HFFc6 (cell line): Measurements from ENCODE around the gene CCDC92. TPM values are rescaled to one million over a fixed set of nuclear protein-coding genes. Genes with fewer than 3 reads are reported as not detected.
"Not testable (repeated sequence)": the region's sequence is repeated elsewhere in the genome, so short reads cannot be mapped to it uniquely, and the experiment has no call there.

Experiments
- DNase-seq: peaks from one replicate; pipeline ENCODE4 v3.0.0-alpha.2; 2018
- H3K27ac Mint-ChIP-seq: 2 replicates; pipeline ENCODE4 v1.8.0; 2020; ENCODE audit warnings: mild to moderate bottlenecking, mixed read lengths
- H3K27me3 Mint-ChIP-seq: 2 replicates; pipeline ENCODE4 v1.8.0; 2021; ENCODE audit warnings: mild to moderate bottlenecking, moderate library complexity, mixed read lengths; ENCODE audit not compliant: insufficient read depth
- H3K36me3 Mint-ChIP-seq: 2 replicates; pipeline ENCODE4 v1.8.0; 2021; ENCODE audit warnings: low read depth, mixed read lengths
- H3K4me1 Mint-ChIP-seq: 2 replicates; pipeline ENCODE4 v1.8.0; 2020; ENCODE audit warnings: low read depth, mixed read lengths
- H3K4me3 Mint-ChIP-seq: 2 replicates; pipeline ENCODE4 v1.8.0; 2020; ENCODE audit warnings: mild to moderate bottlenecking, moderate library complexity, mixed read lengths
- H3K9me3 Mint-ChIP-seq: 2 replicates; pipeline ENCODE4 v1.8.0; 2020; ENCODE audit warnings: mild to moderate bottlenecking, mixed read lengths
- total RNA-seq, 6 experiments: library from RNA; stranded (reverse); fragmentation: NEBNext Ultra II Directional; extraction: Animal tissue kit (Norgen Biotek cat#: 25700); gene quantifications; 2 replicates in 1 of 6; 3 replicates in 5 of 6; pipeline ENCODE4 v1.2.3, GENCODE V29; 2021
- TF ChIP-seq, protein P1 (sequence below): fragments of 200-600 bp; sonication (generic); IDR thresholded peaks from 2 replicates; pipeline ENCODE4 v1.5.0; 2021; ENCODE audit warnings: antibody characterized with exemption, mild to moderate bottlenecking

CCDC92 gene
- total RNA-seq, 6 experiments from 2014 or later: 48.3 to 55.1 (median 51.6) TPM

- Mint-ChIP-seq H3K27me3 (peaks cover 5% of the 10 kb centered on the region), H3K27ac (no peak overlapping the region), H3K36me3 (no peaks in the 10 kb centered on the region), H3K4me3 (no peak overlapping the region), H3K4me1 (peaks cover 23% of the 10 kb centered on the region), H3K9me3 (no peaks in the 10 kb centered on the region)
- TF ChIP-seq, protein P1, sequence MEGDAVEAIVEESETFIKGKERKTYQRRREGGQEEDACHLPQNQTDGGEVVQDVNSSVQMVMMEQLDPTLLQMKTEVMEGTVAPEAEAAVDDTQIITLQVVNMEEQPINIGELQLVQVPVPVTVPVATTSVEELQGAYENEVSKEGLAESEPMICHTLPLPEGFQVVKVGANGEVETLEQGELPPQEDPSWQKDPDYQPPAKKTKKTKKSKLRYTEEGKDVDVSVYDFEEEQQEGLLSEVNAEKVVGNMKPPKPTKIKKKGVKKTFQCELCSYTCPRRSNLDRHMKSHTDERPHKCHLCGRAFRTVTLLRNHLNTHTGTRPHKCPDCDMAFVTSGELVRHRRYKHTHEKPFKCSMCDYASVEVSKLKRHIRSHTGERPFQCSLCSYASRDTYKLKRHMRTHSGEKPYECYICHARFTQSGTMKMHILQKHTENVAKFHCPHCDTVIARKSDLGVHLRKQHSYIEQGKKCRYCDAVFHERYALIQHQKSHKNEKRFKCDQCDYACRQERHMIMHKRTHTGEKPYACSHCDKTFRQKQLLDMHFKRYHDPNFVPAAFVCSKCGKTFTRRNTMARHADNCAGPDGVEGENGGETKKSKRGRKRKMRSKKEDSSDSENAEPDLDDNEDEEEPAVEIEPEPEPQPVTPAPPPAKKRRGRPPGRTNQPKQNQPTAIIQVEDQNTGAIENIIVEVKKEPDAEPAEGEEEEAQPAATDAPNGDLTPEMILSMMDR: no peak
- no peak for DNase-seq
Observed at GRCh38 chr12:123914726-123915333, 57.8 kb downstream of the CCDC92 start.

- Mint-ChIP-seq H3K9me3 (no peaks in the 10 kb centered on the region), H3K27ac (no peak overlapping the region), H3K36me3 (no peaks in the 10 kb centered on the region), H3K4me1 (peaks cover 18% of the 10 kb centered on the region), H3K27me3 (peaks cover 7% of the 10 kb centered on the region), H3K4me3 (no peak overlapping the region)
- DNase-seq: no peak
- TF ChIP-seq, protein P1: no peak
Observed at GRCh38 chr12:123912415-123913380, 59.9 kb downstream of the CCDC92 start.

- H3K36me3 Mint-ChIP-seq, H3K27me3 Mint-ChIP-seq, H3K4me3 Mint-ChIP-seq, H3K9me3 Mint-ChIP-seq, DNase-seq, H3K27ac Mint-ChIP-seq: not testable (repeated sequence)
- H3K4me1 Mint-ChIP-seq: peaks cover 22% of the 10 kb centered on the region
Observed at GRCh38 chr12:123911672-123912409, 60.8 kb downstream of the CCDC92 start.

- H3K27ac Mint-ChIP-seq: peak overlapping the region; percentile 22
- no peaks in the 10 kb centered on the region for H3K36me3 Mint-ChIP-seq
- no peak for DNase-seq
- TF ChIP-seq, protein P1: no peak
- H3K27me3 Mint-ChIP-seq: peaks cover 7% of the 10 kb centered on the region
- H3K4me1 Mint-ChIP-seq: peaks cover 22% of the 10 kb centered on the region
- H3K4me3 Mint-ChIP-seq: no peak overlapping the region
- no peaks in the 10 kb centered on the region for H3K9me3 Mint-ChIP-seq
Observed at GRCh38 chr12:123910761-123911193, 61.9 kb downstream of the CCDC92 start.

DNA sequence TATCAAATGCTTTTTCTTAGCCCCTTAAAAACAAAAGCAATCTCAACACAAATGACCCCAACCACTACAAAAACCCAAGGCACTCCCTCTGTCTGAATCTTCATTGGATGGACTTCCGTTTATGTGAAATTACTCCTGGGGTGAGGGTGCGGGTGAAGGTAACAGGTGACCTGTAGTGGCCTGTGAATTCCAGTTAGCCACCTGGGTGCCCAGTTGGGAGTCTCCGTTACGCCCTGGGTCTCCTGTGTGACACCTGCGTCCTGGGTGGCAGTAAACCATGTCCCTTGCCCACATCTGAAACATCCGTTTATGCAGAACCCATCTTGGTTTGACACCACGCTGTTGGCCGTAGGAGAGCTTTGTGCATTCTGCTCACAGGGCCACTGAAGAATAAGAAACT lies 62.6 kb downstream of the CCDC92 start:
- H3K9me3 Mint-ChIP-seq: no peaks in the 10 kb centered on the region
- H3K27ac Mint-ChIP-seq: no peak overlapping the region
- TF ChIP-seq, protein P1: no peak
- no peak overlapping the region for H3K4me3 Mint-ChIP-seq
- H3K4me1 Mint-ChIP-seq: peaks cover 29% of the 10 kb centered on the region
- DNase-seq: no peak
- H3K36me3 Mint-ChIP-seq: no peaks in the 10 kb centered on the region
- H3K27me3 Mint-ChIP-seq: peaks cover 7% of the 10 kb centered on the region
